ENCODE results near the gene HLA-DQA1. TPM values are rescaled to one million over a fixed set of nuclear protein-coding genes. Genes with fewer than 3 reads are reported as not detected.

HLA-DQA1 gene
- total and polyA plus RNA-seq, 10 of the 15 experiments (the other 5 are each of a cell fraction or from before 2014, with no cell fraction given) = 289 to 1,769 (median 460) TPM

DNA sequence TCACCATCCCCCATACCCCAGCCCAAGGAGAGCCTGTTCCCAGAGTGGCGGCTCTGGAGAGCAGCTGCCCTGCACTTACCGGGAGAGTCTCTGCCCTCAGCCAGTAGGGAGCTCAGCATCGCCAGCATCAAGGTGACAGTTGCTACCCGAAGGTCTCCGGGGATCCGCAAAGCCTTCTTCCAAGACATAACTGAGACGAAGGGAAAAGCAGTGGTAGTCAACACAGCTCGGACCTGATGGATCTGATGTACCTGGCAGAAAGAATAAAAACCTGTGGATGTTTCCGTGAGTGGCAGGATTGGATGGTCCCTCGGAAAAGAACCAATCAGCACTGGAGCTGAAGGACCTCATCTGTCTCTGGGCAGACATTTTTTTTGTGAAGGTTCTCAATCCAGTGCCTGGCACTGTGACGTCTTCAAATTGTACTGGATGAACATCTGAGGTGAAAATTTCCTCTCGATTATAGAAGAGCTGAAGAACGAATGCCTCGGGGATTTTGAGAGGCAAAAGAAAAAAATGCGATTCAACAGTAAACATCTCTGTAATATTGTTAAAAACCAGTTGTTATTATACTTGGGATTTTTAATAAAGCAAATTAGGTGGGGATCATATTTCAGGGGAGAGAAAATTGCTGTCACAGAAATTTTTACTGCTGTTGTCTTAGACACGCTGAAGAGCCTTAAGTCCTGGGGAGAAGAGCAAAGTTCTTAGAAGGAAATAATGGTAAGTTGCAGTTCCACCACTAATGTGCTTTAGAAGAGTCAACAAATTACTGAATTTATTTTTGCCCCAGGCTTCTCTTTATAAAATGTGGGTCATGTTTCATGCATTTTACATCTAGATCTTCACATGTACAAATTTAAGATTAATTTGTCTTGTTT, 29.5 kb downstream of the HLA-DQA1 start, which contains the start of gene HLA-DQB1 (continued):
- TF ChIP-seq NRF1 (conservative IDR thresholded peaks at IDR 0.05; ENCODE audit: low read depth, low read length) = no peak
- no peak for TF ChIP-seq JUND (IDR thresholded peaks at IDR 0.05; ENCODE audit: low read depth, low read length)
- no peak for TF ChIP-seq RB1 (IDR thresholded peaks at IDR 0.05; ENCODE audit: borderline replicate concordance)
- TF ChIP-seq MEF2A (IDR thresholded peaks at IDR 0.05; ENCODE audit: insufficient read depth, low read depth, low read length) = no peak
- no peak for TF ChIP-seq SUPT20H (IDR thresholded peaks at IDR 0.05; ENCODE audit: borderline replicate concordance, control insufficient read depth, low read depth, low read length)
- peak; percentile 26; the same call in 1 of the 2 replicates for TF ChIP-seq ATF7 (IDR thresholded peaks at IDR 0.05; ENCODE audit: low read depth)
- peak; percentile 96 for TF ChIP-seq RFX5 (IDR thresholded peaks at IDR 0.05; ENCODE audit: low read depth, low read length)
- TF ChIP-seq, protein P1, sequence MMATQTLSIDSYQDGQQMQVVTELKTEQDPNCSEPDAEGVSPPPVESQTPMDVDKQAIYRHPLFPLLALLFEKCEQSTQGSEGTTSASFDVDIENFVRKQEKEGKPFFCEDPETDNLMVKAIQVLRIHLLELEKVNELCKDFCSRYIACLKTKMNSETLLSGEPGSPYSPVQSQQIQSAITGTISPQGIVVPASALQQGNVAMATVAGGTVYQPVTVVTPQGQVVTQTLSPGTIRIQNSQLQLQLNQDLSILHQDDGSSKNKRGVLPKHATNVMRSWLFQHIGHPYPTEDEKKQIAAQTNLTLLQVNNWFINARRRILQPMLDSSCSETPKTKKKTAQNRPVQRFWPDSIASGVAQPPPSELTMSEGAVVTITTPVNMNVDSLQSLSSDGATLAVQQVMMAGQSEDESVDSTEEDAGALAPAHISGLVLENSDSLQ (IDR thresholded peaks at IDR 0.05) = no peak
- TF ChIP-seq RELB (IDR thresholded peaks at IDR 0.05; ENCODE audit: low read depth) = no peak
- TF ChIP-seq MLLT1 (IDR thresholded peaks at IDR 0.05) = no peak
- no peak for TF ChIP-seq ZBTB33 (IDR thresholded peaks at IDR 0.05)
- peak; percentile 63; the same call in 1 of the 2 replicates for TF ChIP-seq TAF1 (IDR thresholded peaks at IDR 0.05; ENCODE audit: borderline replicate concordance, low read depth, low read length)
- TF ChIP-seq CEBPZ (IDR thresholded peaks at IDR 0.05; ENCODE audit: low read depth, low read length) = no peak
- 0 out of 4 replicates have a peak, but pooled peaks of 1 of the 2 experiments have one; percentile 10 for TF ChIP-seq BHLHE40 (IDR thresholded peaks at IDR 0.05; ENCODE audit: borderline replicate concordance in 1 of 2, low read depth in 2 of 2, low read length in 1 of 2)
